GM12872 (cell line): ENCODE results near the gene SNED1.

Experiments used
- TF ChIP-seq, protein P1 (sequence below): IDR thresholded peaks from 3 replicates; pipeline ENCODE4 v1.5.1; 2011; ENCODE audit warnings: low read depth, mild to moderate bottlenecking, low read length, moderate library complexity; ENCODE audit not compliant: insufficient read depth

SNED1 gene

GRCh38 chr2:241015439-241015838, 17.0 kb downstream of the SNED1 start:
- TF ChIP-seq, protein P1, sequence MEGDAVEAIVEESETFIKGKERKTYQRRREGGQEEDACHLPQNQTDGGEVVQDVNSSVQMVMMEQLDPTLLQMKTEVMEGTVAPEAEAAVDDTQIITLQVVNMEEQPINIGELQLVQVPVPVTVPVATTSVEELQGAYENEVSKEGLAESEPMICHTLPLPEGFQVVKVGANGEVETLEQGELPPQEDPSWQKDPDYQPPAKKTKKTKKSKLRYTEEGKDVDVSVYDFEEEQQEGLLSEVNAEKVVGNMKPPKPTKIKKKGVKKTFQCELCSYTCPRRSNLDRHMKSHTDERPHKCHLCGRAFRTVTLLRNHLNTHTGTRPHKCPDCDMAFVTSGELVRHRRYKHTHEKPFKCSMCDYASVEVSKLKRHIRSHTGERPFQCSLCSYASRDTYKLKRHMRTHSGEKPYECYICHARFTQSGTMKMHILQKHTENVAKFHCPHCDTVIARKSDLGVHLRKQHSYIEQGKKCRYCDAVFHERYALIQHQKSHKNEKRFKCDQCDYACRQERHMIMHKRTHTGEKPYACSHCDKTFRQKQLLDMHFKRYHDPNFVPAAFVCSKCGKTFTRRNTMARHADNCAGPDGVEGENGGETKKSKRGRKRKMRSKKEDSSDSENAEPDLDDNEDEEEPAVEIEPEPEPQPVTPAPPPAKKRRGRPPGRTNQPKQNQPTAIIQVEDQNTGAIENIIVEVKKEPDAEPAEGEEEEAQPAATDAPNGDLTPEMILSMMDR = no peak

DNA sequence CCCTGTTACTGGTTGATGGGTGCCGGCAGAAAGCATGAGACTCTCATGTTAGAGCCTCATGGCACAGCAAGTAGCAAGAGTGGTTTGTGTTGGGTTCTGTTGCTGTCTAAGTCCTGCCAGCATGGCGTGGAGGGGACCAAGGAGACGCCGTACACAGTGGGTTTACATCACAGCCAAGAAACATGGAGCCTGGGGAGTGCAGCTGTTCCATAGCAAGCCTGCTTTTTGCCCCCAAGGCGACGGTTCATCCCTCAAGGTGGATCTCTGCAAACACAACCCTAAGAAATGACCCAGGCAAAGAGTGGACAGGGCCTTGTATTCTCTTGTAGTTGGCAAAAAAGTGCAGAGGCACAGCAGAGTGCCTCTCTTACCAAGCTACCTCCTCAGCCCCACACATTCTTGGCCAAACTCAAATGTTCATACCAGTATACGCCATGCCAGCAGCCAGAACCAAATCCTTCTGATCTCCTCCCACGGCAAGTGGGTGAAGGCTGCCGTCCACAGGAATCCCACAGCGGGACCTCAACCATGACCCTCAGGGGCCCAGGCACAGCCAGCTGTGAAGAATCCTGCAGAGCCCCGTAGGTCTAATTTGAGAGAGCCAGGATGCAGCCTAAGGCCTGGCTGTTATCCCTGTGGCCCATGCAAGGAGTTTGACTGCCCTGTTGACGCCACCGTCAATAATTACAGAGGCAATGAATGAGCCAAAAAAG, 19.0 kb downstream of the SNED1 start:
- TF ChIP-seq, protein P1 = no peak

- TF ChIP-seq, protein P1 = no peak
Observed at GRCh38 chr2:241018051-241018891, 19.9 kb downstream of the SNED1 start.

DNA sequence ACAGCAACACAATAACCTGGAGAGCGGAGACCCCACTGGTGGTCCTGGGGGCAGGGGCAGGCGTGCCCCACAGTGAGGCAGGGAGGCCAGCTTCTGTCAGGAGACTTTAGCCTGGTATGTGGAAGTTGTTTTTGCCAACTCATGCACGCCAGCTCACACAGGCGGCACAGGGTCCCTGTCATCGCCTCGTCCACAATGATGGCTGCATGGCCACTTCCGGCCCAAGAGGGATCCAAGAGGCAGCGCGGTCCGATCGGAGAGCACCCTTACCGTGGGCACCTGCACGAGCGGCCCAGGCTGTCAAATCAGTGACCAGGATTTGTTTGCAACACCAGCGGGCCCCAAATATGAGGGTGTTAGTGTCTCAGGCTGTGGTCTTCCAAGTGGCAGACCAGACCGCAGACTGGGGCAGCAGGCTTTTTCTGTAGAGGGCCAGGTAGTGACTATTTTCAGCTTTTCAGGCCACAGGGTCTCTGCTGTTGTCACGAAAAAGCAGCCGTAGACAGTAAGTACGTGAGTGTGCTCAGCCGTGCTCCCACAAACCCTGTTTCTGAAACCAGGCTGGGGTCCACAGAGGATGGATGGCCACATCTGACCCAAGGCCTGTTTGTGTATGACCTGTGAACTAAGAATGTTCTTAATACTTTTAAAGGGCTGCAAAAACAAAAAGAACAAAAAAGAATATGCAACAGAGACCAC, 21.2 kb downstream of the SNED1 start:
- TF ChIP-seq, protein P1 = no peak

DNA sequence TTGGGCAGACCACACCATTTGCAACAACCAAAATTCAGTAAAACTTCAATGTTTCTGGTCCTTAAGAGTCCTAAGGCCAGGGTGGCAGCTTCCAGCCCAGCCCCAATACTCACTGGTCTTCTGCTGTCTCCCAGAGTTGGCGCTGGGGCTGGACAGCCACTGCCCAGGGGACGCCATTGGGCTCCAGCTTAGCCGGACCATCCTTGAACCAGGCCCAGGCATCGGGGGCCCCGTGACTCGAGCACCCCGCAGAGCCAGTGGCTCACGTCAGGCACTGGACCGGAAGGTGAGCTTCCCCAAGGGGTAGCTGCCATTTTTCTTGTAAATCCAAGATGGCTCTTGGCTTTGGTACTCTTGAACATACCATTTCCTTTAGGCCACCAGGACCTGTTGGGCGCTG, 21.8 kb downstream of the SNED1 start:
- TF ChIP-seq, protein P1 = no peak

DNA sequence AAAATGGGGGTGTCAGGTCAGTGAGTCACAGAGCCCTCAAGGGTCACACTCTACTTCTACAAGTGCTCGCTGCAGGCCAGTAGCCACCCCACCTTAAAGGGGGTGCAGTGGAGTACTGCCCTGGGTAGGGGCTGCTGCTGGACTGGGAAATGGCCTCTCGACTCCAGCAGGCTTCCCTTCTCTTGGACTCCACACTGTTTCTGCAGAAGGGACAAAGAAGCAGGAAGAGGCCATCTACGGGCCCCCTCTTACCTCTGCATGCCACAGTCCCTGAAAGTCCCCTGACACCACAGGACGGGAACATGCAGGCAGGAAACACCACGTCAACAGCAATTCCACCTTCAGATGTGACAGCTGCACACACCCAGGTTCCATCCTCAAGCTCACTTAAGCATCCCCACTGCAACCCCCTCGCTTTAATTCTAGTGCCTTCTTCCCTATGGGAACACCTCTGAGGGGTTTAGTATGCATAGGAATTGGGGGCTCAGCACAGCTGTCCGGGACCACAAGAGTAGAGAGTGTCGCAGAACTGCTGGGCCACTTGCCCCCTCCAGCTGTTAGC, 22.3 kb downstream of the SNED1 start:
- TF ChIP-seq, protein P1 = no peak

GRCh38 chr2:241025639-241026038, 27.2 kb downstream of the SNED1 start:
- TF ChIP-seq, protein P1 = no peak
